Measurements from ENCODE around the gene PLCB1. TPM values are rescaled to one million over a fixed set of nuclear protein-coding genes. Genes with fewer than 3 reads are reported as not detected.
"Not testable (repeated sequence)": the region's sequence is repeated elsewhere in the genome, so short reads cannot be mapped to it uniquely, and the experiment has no call there.

Gene PLCB1
- total RNA-seq, 1 donor from 2014 or later: 6.3 TPM

DNA sequence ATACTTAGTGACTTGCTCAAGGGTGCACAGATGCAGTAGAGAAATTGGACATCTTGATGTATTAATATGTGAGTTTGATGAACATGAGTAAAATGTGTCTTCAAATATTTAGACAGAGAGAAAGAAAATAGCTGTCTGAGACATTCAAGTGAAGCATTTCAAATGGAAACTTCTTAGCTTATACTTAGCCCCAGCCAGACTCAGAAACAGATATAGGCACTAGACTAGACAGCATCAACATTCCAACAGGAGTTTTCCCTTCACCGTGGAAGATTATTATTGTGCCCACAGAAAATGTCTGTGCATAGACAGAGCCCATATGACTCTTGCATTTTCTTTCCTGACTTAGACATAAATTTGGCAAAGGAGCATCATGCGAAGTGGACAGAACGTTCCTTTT is 443.0 kb downstream of the PLCB1 start:
- intact Hi-C loops (cut with DNase I): no loop called here
- no peak for ATAC-seq (ENCODE audit: poor library complexity)
- DNase-seq: no peak

DNA sequence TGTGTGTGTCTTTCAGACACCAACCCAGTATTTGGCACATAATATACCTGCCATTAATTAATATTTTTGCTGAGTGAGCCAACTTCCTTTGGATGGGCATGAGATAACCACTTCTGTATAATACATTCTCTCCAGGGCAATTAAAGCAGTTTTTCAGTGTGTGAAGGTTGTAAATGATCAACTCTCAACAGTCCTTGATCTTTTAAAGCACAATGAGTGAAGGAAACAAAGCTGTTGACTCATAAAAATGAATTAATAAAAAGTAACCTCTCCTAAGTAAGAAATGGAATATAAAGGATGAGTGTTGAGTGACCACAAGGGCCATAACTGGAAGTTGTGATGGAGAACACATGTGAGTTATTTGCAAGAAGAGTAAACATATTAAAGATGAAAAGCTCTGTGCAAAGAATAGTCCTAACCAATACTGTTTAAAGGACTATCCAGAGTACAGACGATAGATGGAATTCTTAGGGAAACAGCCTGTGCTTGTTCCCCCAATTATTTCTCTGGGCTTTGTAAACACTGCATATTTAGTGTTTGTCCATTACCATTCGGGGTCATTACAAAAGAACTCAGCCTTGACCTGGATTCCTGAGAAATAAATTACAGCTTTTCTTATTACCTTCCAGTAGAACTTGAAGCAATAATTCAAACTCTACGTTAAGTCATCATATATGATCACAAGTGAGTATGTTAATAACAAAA is 446.2 kb downstream of the PLCB1 start:
- intact Hi-C loops (cut with DNase I): no loop called here
- DNase-seq (no peak), ATAC-seq (ENCODE audit: poor library complexity) (no peak)

- ATAC-seq (ENCODE audit: poor library complexity) (peak; percentile 45), DNase-seq (no peak)
- intact Hi-C loops (cut with DNase I): no loop called here
Measured at GRCh38 chr20:8579035-8579434, 447.0 kb downstream of the PLCB1 start.

DNA sequence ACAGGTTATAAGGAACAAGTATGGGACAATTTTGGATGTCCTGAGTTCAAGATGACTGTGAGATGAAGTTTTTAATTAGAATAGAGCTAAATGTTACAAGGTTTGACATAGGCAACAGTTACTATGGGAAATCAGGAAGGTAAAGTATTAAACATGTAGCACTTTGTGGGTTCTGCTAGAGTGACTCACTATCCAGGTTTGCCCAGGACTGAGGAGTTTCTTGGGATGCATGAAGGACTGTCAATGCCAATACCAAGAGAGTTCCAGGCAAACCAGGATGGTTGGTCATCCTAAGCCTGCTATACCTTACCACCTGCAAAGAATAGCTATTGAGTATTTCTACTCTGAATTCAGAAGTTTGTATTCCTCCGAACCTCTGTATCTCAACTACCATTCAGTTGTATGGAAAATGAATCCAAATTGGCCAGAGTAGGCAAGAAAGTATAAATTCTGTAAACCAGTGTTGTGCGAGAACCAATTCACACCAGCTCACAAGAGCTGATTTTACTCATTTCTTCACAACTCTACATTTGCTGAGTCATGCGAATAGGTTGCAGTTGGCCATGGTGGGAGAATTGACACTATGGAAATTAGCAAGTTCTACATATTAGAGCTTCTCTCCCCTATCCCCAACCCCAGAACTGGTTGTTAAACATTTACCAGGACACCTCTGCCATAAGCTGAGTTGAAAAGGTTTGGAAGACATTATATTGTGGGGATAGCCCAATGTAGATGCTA is 449.5 kb downstream of the PLCB1 start:
- DNase-seq: no peak
- intact Hi-C loops (cut with DNase I): no loop called here
- no peak for ATAC-seq (ENCODE audit: poor library complexity)

DNA sequence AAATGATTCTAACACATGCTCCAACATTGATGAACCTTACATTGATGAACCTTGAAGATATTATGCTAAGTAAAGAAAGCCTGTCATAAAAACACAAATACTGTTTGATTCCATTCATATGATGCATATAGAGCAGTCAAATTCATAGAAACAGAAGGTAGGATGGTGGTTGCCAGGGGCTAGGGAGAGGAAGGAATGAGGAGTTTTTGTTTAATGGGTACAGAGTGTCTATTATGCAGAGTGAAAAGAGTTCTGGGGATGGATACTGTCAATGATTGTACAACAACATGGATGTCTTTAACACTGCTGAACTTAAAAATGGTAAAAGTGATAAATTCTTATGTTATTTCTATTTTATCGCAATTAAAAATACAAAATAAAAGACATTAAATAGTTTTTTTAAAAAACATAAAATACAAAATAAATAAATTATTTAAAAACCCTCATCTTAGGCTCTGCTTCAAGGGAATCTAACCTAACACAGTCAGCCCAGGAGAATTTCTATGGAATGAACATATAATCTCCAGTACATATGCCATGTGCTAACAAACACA is 451.0 kb downstream of the PLCB1 start:
- ATAC-seq (ENCODE audit: poor library complexity): no peak
- intact Hi-C loops (cut with DNase I): no loop called here
- no peak for DNase-seq

GRCh38 chr20:8583566-8584043 is 451.5 kb downstream of the PLCB1 start:
- DNase-seq (no peak), ATAC-seq (ENCODE audit: poor library complexity) (no peak)
- intact Hi-C loops (cut with DNase I): no loop called here

- DNase-seq: no peak
- intact Hi-C loops (cut with DNase I): no loop called here
- ATAC-seq (ENCODE audit: poor library complexity): no peak
Measured at GRCh38 chr20:8587251-8587650, 455.2 kb downstream of the PLCB1 start.

GRCh38 chr20:8587810-8588209 is 455.7 kb downstream of the PLCB1 start:
- intact Hi-C loops (cut with DNase I): no loop called here
- no peak for DNase-seq
- no peak for ATAC-seq (ENCODE audit: poor library complexity)

DNA sequence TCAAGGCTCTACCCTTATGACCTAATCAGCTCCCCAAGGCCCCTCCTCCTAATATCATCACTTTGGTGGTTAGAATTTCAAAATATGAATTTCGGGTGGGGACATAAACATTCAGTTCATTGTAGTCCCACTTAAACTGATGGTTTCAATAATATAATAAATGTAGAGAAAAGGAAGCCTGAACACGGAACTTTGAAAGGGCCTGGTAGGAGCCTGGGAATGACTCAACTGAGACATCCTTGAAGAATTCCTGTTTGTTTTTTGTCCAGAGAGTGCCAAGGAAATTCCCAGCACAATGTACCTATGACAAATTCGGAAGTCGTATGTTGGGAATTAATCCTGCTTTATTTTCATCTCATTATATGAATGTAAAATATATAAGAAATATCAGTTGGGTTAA is 457.9 kb downstream of the PLCB1 start:
- ATAC-seq (ENCODE audit: poor library complexity): no peak
- no peak for DNase-seq
- intact Hi-C loops (cut with DNase I): no loop called here

- ATAC-seq (ENCODE audit: poor library complexity); intact Hi-C loops (cut with DNase I); DNase-seq: not testable (repeated sequence)
Measured at GRCh38 chr20:8600910-8601541, 469.0 kb downstream of the PLCB1 start.

DNA sequence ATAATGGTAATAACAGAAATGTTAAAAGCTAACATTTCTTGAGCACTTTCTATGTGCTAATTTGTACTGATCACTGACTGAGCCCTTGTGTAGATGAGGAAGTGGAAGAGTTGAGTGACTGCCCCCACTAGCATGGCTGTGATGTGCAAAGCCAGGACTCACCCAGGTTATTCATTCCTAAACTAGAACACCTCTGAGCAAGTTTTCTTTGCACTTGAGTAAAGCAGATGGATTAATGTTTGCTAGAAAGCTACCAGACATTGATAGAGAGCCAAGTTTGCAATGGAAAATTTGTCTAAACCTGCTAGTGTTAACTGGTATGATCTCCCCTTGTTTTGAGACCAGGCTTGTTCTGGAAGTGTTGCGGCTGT is 469.5 kb downstream of the PLCB1 start:
- DNase-seq: no peak
- intact Hi-C loops (cut with DNase I): no loop called here
- ATAC-seq (ENCODE audit: poor library complexity): no peak

- ATAC-seq (ENCODE audit: poor library complexity) (no peak), DNase-seq (no peak)
- intact Hi-C loops (cut with DNase I): no loop called here
Measured at GRCh38 chr20:8602389-8603116, 470.5 kb downstream of the PLCB1 start.

GRCh38 chr20:8608470-8608869 is 476.4 kb downstream of the PLCB1 start:
- no peak for ATAC-seq (ENCODE audit: poor library complexity)
- intact Hi-C loops (cut with DNase I): no loop called here
- DNase-seq: no peak

DNA sequence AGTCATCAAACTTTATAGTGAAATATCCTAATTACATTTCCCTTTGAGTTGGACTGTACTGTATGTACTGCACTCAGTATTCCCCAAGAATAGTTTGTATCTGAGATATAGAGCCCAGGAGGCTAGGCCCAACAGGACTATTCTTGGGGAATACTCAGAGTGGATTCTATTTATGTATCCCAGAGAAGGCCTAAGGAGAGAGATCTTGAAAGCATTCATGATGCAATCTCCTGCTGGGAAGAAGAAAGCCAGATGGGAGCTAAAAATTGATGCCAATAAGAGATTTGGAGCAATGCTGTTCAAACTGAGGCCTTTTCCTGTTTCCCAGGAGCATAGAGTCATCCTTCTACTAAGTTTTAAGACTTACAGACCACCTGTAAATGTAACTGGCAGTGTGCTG is 484.7 kb downstream of the PLCB1 start:
- intact Hi-C loops (cut with DNase I): loop anchor here (10.0 kb wide), 1 partner anchor 58 kb away; no protein-coding TSS in a partner anchor
- no peak for DNase-seq
- ATAC-seq (ENCODE audit: poor library complexity): peak; percentile 81

DNA sequence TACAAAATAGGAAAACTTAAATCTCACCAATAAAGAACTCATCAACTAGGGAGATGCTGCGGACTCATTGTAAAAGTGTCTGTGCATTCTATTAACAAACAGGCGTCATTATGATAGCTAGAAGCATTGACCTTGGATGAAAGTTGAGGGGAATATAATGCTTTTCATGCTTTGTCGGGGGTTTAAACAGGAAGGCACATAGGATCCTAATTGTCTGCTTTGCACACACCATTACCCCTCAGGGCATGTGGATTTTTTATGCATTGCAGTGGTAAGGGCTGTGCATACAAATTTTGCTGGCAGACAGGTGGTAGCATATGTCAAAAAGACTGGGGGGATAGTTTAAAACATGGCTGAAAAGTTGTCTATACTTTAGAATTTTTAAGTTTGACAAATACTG is 488.9 kb downstream of the PLCB1 start:
- intact Hi-C loops (cut with DNase I): no loop called here
- no peak for DNase-seq

GRCh38 chr20:8624046-8624445 is 492.0 kb downstream of the PLCB1 start:
- no peak for ATAC-seq (ENCODE audit: poor library complexity)
- no peak for DNase-seq
- intact Hi-C loops (cut with DNase I): no loop called here

More for the DNA sequence above, 488.9 kb downstream of the PLCB1 start:
- no peak for ATAC-seq (ENCODE audit: poor library complexity)

GRCh38 chr20:8624616-8625015 is 492.6 kb downstream of the PLCB1 start:
- DNase-seq (no peak), ATAC-seq (ENCODE audit: poor library complexity) (no peak)
- intact Hi-C loops (cut with DNase I): no loop called here

DNA sequence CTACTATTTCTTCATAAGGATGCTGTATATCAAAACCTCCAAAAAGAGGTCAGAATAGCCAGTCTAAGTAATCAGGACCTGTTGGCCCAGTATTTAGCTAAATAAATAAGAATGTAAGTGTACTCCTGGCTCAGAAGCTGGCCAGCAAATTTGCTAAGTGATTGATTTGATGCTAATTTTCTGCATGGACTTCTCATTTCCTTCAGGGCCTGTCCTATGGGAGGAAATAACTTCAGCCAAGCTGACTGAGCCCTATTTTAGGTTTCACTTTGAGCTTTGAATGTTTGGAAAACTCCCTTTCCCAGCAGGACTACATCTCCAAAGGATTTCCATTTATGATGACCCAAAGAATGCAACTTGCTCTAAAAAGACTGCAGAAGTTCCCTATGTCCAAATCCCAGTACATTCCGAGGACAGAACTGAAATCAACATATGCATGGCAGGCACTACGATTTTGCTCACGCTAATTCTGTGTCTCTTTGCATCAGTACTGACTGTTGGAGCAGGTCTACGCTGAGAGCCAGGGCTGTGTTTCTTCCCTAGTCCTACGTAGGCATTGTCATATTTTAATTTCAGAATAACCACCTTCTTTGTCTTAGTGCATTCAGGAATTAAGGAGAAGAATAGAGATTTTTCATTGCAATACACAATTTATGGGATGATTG is 495.4 kb downstream of the PLCB1 start:
- ATAC-seq (ENCODE audit: poor library complexity): peak; percentile 31
- intact Hi-C loops (cut with DNase I): no loop called here
- DNase-seq: no peak
